Cardiac septum (tissue), 1 donor: ENCODE measurements around the gene SOHLH1. TPM values are rescaled to one million over a fixed set of nuclear protein-coding genes. Genes with fewer than 3 reads are reported as not detected.

Source experiments
- DNase-seq: peaks from one replicate; pipeline ENCODE4 v3.0.0-alpha.2; 2020; ENCODE audit warnings: low spot score
- intact Hi-C: fragments of 100-400 bp; cut with DNase I; formaldehyde crosslinking; loops from one replicate; pipeline ENCODE4 v1.14.0; 2022
- total RNA-seq: library from RNA; stranded (reverse); fragmentation: NEBNext Ultra II Directional; extraction: Animal tissue kit (Norgen Biotek cat#: 25700); gene quantifications from one replicate; pipeline ENCODE4 v1.2.1, GENCODE V29; 2021
- donor health status: DM: no; HTN: no; CAD: no.

SOHLH1 gene
- total RNA-seq, 1 donor from 2014 or later: not detected

DNA sequence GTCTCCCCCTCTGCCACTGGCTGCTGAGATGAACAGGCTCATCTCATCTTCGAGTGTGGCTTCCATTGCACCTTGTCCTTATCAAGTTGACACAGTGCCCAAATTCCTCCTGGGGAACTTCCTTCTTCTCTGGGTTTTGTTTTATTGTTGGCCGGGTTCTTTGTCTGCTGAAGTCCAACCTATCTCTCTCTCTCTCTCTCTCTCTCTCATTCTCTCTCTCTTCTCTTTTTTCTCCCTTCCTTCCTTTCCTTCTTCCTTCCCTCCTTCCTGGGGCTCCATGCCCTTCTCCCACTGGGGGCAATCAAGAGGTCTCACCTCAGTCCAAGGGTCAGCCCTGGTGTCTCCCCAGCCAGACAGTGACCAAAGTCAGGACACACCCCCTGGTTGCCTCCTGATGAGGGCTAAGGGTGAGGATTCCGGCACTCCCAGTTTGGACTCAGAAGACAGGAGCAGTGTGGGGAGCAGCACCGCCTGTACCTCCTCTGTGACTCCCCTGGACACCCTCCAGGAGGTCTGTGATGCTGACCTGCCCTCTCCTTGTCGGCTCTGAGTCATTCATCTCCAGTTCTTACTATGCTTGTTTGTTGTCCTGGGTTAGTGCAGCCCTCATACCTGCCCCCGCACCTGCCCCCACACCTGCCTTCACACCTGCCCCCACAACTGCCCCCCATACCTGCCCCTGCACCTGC is 33.4 kb upstream of the SOHLH1 start:
- no peak for DNase-seq
- intact Hi-C loops: no loop called here

DNA sequence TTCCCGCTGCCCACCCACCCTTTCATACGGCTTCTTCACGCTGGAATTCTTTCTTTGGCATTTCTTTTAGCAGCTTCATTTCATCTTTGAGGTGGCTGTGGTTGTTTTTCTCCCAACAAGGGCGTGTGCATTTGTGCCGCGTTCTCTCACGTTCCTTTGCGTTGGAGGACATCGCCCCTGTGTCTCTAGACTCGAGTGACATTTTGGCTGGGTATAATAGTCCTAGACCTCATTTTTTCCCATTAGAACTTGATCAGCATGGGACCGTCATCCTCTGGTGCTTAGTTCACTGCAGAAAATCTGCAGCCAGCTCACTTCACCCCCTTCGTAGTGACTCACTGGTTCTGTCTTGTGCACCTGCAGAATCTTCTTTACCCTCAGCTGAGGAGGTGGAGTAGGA is 32.2 kb upstream of the SOHLH1 start:
- intact Hi-C loops: no loop called here
- no peak for DNase-seq

DNA sequence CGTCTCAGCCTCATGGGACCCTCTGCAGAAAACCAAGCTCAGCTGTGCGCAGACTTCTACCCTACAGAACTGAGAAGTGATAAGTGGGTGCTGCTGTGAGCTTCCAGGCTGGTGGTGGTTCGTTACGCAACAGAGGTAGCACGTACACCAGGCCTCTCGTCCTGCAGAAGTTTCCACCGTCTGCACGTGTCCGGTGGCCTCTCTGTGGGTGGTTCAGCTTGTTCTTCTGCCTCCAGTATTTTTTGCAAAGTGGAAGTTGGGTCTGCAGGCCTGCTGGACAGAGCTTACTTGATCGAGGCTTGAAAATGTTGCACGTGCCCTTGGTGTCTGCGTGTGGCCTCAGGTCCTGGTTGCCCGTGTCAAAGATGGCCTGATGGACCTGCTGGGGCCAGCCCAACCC is 30.2 kb upstream of the SOHLH1 start:
- no peak for DNase-seq
- intact Hi-C loops: no loop called here

DNA sequence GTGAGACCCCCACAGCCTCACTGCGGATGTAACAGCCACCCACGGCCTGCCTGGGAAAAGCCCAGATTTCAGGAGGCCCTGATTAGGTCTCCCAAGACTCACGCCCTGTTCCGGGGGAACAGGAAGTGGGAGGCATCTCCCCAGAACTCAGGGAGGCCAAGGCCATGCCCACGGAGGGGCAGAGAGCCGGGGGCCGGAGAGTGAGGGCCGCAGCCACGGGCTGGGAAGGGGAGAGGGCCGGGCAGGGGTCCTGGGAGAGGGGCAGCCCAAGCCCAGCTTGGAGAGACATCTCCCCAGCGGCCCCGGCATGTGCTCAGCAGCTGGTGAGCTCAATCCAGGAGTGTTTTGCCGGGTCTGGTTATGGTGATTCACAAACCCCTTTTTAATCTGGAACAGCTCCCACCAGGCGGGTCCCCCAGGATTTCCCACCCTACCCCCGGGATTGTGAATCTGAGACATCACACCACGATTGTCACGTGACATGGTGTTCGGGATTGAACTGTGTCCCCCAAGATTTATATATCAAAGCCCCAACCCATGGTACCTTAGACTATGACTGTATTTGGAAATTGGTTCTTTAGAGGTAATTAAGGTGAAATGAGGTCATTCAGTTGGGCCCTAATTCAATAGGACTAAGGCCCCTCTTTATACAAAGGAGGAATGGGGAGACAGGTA is 29.3 kb upstream of the SOHLH1 start:
- no peak for DNase-seq
- intact Hi-C loops: no loop called here

DNA sequence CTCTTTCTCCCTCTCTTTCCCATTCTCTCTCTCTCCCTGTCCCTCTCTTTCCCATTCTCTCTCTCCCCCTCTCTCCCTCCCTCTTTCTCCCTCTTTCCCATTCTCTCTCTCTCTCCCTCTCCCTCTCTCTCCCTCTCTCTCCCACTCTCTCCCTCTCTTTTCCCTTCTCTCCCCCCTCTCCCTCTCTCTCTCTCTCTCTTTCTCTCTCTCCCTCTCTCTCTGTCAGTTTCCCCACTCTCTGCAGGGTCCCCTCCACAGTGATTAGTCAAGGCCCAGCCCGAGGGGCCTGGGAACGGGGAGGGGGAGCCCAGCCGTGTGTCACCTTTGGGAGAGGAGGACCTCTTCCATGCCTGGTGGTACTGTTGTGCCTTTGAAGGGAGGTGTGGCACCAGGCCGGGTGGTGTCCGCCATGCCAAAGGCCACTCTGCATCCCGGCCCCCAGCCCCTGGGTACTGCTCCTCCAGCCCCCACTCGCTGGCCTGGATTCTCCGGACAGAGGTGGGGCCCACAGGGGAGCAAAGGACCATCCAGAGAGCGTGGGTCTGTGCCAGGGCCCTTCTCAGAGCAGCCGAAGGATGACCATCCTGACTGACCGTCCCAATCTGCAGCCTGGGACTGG is 28.1 kb upstream of the SOHLH1 start:
- DNase-seq: no peak

DNA sequence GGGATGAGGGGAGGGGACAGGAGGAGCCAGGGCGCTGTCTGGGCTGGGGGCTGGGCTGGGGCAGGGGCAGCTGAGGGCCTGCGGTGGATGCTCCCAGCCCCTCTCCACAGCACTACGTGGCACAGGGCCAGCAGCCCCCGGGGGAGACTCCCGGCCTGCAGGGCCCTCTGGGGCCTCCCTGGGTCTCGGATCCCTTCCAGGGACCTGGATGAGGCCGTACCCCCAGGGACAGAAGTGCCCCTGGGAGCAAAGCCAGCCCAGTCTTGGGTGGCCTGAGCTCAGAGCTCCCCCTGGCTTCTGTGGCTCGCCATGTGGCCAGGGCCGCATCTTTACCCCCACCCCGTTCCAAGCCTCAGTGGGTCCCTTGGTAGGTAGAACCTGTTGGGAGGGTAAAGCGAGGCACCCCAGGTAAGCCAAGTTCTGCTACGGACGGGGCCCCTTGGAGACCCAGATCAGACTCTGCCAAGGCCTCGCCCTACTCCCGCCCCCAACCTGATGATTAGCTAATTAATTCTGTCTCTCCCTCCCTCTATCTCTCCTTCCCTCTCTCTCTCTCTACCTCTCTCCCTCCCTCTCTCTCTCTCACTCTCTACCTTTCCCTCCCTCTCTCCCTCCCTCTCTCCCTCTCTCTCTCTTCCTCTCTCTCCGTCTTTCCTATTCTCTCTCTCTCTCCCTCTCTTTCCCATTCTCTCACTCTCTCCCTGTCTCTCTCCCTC is 27.0 kb upstream of the SOHLH1 start:
- intact Hi-C loops: no loop called here
- DNase-seq: no peak

More for the DNA sequence above, 28.1 kb upstream of the SOHLH1 start:
- intact Hi-C loops: no loop called here

DNA sequence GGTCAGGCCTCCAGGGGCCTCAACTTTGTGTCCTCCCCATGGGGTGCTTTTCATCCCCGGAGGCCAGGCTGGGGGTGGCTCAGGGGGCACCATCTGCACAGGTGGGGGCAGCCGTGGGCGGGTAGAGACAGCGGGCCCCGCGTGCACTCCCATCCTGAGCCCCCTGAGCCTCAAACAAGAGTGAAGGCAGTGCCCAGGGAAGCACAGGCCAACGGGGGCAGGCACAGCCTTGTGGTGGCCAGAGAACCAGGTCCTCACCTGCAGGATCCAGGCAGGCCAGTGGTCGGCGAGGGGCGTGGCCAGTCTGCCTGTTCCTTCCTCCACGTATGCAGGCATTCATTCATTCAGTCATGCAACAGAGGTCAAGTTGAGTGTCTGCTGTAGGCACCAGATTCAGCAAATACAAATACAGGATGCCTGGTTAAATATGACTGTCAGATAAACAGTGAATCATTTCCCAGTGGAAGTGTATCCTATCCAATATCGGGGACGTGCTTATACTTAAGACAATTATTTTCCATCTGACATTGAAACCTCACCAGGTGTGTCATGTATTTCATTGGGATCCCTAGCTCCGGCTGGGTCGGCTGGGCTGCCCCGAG is 25.0 kb upstream of the SOHLH1 start:
- DNase-seq: no peak
- intact Hi-C loops: no loop called here

DNA sequence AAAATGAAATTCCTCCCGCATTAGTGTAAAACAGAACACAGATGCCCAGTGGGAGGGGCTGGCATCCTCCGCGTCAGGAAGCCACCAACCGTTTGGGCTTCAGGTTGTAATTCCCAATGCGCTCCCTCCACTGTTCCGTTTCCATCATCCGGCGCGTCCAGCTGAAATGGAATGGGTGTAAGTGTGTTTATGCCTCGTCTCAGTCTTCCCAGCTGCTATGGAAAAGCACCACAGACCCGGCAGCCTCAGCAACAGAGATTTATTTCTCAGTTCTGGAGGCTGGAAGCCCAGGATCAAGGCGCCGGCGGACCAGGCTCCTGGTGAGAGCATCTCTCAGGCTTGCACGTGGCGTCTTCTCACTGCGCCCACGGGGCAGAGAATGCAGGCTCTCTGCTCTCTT is 23.1 kb upstream of the SOHLH1 start:
- DNase-seq: no peak
- intact Hi-C loops: no loop called here

DNA sequence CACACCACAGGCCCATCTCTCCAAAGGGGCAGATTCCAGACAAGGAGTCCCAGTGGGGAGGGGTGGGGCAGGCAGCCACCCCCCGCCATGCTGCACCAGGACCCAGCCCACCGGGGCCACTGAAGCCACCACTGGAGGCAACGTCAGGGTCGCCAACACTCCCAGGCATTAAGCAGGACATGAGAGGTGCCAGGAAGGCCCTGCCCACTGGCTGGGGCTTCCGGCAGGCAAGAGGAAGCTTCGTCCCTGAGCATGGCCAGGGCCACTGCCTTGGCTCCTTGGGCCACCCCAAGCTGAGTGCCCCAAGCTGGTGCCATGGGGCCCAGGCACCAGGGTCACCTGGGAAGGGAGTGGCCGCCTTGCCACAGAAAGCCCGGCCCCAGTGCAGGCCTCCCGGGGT is 20.2 kb upstream of the SOHLH1 start:
- DNase-seq: no peak
- intact Hi-C loops: no loop called here

DNA sequence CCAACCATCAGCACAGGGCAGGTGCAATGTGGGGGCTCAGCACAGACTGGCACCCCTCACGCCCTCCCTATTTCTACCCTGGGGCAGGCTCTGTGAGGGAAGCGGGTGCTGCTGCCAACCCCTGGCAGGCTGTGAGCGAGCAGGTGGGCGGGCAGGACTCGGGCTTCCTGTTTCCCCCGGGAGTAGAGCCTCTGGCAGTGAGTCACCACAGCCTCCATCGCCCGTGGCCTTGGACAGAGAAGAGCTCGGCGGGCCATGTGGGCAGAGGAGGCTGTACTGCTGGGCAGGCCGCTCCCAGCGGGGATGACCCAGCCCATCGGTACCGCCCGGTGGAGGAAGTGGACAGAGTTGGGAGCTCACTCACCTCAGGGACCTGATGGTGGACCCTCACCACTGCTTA is 19.3 kb upstream of the SOHLH1 start:
- intact Hi-C loops: no loop called here
- DNase-seq: no peak

DNA sequence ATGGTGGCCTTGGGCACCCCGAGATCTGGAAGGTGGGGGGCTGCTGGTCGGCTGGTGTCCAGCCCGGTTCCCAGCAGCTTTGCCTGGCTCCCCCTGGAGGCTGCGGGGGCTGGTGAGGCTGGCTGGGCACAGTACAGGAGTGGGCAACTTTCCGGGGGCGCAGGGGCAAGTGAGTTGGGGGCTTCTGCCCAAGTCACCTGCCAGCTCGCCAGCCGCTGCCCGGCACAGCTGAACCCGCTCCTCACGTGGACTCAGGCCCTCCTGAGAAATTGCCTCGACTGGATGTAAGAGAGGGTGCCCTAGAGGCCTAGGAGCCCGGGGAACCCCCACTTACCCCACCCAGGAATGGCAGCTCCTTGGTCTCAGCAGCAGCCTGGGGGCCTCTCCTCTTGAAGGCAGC is 18.1 kb upstream of the SOHLH1 start:
- DNase-seq: no peak
- intact Hi-C loops: no loop called here

DNA sequence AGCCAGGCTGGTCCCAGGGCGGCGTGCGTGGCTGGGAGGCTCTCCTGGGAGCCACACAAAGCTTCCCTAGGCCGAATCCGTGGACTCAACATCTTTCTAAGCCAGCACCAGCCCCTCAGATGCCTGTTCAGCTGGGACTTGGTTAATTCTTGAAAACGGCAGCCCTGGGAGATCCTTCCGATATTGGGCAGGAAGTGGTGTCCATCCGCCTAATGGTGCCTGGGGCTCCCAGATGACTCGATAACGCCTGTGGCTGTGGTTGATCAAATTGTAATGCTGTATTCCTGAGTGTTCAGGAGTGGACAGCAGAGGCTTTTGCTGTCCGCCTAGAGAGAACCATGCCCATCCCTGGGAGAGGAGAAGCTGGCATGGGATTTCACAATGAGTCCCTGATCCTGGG is 16.8 kb upstream of the SOHLH1 start:
- intact Hi-C loops: no loop called here
- DNase-seq: no peak

DNA sequence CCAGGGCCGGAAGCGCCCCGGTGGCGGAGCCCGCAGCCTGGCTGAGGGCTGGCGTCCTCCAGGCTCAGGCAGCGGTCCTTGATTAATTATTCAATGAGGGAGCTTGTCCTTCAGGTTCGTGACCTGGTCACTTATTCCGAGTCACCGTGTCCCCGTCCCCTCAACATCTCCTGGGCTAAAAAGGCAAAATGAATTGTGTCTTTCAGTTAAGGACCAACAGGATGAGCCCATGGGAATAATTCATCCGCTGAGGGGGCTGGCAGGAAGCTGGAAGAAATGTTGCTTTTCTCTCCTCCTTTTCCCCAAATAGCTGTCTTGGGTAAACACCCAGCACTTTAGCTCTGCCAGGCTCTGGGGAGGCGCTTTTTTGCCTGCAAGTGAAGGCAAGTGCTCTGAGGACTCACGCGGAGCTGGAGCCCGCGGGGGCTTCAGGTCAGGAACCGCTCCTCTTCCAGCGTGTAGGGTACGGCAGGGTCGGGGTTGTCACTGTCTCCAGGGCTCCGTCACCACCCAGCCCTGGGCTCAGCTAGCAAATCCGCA is 15.8 kb upstream of the SOHLH1 start:
- intact Hi-C loops: no loop called here
- DNase-seq: no peak

DNA sequence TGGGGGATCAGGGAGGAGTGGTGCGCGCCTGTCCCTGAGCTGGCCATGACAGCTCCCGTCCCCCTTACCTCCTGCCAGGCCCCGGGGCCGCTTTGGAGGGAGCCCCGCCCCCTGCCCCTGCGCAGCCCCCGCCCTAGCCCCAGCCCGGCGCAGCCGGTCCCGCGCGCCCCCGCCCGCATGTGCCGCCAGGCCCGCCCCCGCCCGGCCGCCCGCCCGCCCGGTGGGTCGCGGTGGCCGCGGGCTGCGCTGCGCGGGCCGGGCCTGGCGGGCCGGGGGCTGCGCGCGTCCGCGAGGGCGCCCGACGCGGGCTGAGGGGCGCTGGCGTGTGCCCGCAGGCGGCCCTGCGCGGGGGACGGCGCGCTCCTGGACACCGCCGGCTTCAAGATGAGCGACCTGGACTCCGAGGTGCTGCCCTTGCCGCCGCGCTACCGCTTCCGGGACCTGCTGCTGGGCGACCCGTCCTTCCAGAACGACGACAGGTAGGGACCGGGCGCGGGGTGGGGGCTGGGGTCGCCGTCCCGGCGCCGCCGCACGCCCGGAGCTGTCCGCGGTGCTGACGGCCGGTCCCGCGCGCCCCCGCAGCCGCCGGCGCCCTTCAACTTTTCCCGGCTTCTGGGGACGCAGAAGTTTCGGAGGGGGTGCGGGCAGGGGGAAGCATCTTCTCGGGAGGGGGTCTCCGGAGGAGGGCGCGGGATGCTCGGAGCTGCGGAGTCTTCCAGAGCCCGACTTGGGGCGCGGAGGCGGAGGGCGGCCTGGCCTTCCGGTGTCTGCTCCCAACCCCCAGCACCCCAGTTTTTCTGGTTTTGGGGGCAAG is 15.2 kb upstream of the SOHLH1 start:
- intact Hi-C loops: no loop called here
- no peak for DNase-seq

DNA sequence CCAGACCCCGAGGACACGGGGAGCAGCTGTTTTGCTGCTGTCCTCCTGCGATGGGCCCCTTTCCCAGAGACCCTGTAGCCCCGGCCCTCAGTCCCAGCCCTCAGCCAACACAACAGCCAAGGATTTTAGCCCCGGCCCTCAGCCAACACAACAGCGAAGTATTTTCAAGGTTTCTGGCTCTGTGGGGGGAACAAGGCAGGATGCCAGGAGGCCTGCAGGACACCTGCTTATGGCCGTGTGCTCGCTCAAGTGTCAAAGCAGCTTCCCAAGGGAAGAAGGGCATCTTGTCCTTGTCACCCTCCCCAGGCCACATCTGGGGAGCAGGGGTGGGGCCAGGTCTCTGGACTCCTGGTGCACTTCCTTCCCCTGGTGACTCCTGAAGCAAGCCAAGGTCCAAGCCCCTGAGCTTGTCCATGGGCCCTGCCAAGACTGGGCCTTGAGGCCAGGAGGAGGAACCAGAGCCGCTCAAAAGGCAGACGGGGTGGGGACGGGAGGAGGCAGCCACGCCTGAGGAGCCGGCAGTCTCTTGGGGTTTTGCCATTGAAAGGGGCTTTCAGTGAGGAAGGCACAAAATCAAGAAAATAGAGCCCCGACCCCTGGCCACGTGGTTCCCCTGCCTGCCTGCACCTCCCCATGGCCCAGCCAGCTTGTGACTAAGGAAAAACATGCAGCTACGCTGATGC is 13.5 kb upstream of the SOHLH1 start:
- intact Hi-C loops: no loop called here
- no peak for DNase-seq

DNA sequence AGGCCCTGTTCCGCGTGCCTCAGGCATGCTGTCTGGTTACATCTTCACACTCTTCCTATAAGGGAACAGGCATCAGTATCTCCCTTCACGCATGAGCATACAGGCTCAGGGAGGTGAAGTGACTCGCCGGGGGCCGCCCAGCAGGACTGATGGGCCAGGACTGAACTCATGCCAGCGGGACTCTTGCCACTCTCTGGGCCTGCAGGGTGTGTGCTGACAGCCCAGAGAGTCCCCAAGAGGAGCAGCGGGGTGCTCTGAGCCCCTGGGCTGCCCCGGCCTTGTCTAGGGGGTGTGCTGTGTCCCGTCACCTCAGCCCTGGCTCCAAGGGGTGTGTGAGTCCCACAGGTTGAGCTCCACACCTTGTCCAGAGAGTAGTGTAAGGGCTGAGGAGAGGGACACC is 12.6 kb upstream of the SOHLH1 start:
- no peak for DNase-seq
- intact Hi-C loops: no loop called here

DNA sequence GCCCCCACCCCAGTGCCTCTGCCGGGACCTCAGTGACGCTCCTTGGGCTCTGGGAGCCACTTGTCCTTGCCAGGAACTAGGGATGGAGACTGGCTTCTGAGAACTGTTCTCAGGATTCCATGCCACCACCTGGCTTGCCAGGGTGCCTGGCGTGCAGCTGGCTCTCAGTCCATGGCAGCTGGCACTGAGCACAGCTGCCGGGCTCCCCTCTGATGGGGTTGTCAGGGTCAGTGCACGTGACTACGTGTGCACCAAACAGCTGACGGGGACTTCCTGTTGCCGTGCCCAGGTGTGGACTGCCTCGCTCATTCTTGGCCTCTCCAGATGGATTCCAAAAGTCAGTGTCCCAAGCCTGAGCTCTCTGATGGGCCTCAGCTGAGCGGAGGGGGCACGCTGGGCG is 12.1 kb upstream of the SOHLH1 start:
- DNase-seq: no peak
- intact Hi-C loops: no loop called here

DNA sequence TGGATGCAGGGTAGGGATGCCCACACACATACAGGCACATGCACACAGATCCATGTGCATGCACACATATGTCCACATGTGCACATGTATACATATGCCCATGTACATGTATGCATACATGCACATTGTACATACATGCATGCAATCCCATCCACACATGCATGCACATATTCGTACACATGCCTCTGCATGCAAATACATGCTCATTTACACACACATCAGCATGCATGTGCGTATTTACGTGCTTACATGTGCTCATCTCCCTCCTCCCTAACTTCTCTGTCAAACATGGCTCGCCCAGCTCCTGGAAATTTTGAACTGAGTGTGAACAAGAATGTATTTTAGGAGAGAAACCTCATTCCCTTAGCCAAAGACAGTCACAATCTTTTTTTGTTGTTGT is 8.9 kb upstream of the SOHLH1 start:
- DNase-seq: no peak
- intact Hi-C loops: no loop called here
